OCI-LY7 (cell line): ENCODE data around the gene DRG2.

Experiments used
- CTCF ChIP-seq: fragments of 200-600 bp; sonication (generic); conservative IDR thresholded peaks from 2 replicates; pipeline ENCODE4 v1.5.1; 2014; ENCODE audit warnings: mild to moderate bottlenecking, antibody characterized with exemption, low read length, moderate library complexity, mixed read lengths
- EZH2phosphoT487 ChIP-seq: fragments of 200-600 bp; sonication (generic); IDR thresholded peaks from 2 replicates; pipeline ENCODE4 v1.6.1; 2018; ENCODE audit warnings: low read depth, borderline replicate concordance, mild to moderate bottlenecking, mixed run types, antibody characterized with exemption, low read length, moderate library complexity, mixed read lengths

- TF ChIP-seq CTCF (peak; percentile 89), EZH2phosphoT487 (no peak)
These were observed 53.6 kb downstream of the DRG2 start for GRCh38 chr17:18141210-18141803.
